Myocyte (in vitro differentiated cells): ENCODE measurements around the gene FAM107A. TPM values are rescaled to one million over a fixed set of nuclear protein-coding genes. Genes with fewer than 3 reads are reported as not detected.

ENCODE experiments used
- DNase-seq: peaks from one replicate; pipeline ENCODE4 v3.0.0-alpha.2; 2012; ENCODE audit warnings: low read depth
- total RNA-seq: library from RNA; depleted of rRNA; stranded (reverse); fragments of >200 nt; gene quantifications from 2 replicates; pipeline ENCODE4 v1.2.3, GENCODE V29; 2014

FAM107A gene
- total RNA-seq, 1 donor from 2014 or later, result not detected

DNA sequence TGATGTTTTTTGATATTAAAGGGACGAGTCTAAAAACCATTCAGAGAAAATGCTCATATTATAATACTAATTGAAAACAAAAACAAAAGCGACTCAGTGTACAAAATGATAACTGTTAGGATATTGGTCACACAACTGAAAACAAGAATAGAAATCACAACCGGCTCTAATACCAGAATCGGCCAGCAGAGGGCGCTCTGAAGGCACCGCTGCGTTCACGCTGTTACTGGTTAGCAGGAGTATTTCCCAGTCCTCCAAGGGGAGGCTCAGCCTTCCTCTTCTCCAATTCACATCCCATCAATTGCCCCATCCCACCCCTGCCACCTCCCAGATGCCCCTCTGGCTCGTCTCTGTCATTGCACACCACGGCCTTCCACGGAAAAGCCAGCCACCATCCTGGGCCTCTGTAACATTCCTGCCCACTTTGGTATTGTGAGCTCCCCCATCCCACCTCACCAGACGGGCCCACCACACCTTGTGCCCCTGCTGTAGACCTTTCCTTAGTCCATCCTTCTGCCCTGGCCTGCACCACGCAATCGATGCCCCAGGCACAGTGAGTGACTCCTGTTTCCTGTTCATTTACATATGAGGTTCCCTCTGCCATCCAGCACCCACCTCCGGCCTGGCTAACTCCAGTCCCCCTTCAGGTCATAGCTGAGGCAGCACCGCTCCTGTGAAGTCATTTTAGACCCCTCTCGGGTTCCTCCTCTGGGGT lies 8.5 kb downstream of the FAM107A start:
- peak; percentile 69 for DNase-seq

DNA sequence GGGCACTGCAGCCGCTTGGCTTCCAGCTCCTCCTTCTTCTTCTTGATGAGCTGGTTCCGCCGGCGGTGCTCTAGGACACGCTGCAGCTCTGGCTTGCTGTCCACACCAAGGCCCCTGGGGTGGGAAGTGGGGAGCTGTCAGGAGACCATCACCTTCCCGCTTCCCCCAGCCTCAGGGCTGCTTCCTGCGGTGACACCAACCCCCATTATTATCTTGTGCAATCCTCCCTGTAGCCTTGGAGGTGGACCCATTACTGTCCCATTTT lies 10.0 kb downstream of the FAM107A start:
- DNase-seq, result no peak

DNA sequence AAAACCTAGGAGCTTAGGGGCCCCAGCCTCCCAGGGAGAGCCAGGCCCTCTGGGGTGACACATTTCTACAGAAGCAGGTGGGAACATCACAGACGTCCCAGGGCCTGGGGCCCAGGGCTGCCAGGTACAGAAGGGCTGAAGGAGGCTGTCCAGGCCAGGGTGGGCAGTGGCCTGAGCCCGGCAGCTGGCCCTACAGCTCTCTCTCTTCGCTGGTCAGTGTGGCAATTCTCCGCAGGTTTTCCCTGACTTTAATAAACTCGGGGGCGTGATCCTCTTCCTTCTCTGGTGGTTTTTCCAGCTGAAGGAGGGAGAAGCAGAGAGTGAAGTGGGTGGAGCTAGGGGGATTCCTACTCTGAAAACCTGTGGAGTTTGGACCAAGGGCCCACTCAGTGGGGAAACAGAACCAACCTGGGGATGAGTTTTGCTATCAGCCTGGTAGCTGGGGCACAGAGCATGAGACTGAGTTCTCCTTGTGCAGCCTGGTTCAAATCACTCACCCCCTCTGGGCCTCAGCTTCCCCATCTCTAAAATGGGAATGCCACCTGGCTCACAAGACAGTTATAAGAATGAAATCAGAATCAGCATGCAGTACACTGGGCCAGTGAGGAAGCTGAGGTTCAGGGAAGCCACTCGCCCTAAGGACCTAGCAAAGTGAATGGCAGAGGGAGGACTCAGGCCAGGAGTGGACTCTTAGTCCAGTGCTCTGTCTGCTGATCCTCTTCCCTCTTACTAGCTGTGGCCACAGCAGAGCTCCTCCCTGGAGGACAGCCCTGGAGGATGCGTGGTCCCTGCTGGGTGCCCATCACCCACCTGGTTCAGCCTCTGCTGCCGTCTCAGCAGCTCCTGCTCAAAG lies 10.6 kb downstream of the FAM107A start:
- DNase-seq, result no peak

GRCh38 chr3:58565621-58566397 lies 11.4 kb downstream of the FAM107A start:
- DNase-seq, result no peak

DNA sequence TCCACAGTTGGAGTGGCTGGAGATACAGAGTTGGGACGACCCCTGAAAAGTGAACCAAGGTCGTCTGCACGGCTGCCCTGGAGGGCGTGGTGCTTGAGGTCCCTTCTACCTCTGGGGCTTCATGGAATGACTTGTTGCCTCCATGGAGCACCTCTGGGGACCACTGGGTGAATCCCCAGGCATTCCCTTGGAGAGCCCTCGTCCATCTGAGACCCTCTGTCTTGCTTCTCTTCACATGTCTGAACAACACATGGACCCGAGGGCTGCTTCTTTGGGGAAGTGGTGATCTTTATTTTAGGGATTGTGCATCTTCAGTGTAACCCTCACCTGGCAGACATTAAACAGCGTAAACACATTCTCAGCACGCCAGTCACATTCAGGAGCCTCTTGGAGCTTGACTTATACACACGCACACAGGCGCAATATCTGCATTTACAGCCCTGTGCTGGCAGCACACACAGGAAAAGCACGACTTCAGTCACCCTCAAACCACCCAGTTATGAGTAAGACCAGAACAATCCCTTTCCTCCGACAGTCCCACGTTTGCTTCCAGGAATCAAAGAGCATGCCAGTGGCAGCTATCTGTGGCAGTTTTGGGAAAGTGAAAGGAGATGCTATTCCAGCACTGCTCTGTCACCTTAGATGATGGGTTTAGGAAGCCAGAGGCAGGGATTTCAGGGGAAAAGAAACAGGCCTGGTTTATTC lies 12.6 kb downstream of the FAM107A start:
- peak; percentile 81 for DNase-seq

DNA sequence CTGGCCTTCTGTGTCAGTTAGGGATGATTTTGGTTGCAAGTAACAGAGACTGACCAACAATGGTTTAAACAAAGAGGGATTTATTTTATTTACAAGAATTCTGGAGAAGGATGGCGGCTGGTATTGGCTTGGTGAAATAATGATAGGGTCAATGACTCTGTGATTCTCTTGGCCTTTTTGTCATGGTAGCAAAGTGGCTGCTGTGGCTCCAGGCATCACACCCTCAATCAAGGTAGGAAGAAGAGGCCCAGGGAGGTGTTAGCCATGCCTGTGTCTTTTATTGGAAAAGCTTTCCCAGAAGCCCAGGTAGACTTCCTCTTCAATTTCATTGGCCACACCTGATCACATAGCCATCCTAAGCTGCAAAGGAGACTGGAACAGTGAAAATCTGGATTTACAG lies 13.1 kb downstream of the FAM107A start:
- no peak for DNase-seq

DNA sequence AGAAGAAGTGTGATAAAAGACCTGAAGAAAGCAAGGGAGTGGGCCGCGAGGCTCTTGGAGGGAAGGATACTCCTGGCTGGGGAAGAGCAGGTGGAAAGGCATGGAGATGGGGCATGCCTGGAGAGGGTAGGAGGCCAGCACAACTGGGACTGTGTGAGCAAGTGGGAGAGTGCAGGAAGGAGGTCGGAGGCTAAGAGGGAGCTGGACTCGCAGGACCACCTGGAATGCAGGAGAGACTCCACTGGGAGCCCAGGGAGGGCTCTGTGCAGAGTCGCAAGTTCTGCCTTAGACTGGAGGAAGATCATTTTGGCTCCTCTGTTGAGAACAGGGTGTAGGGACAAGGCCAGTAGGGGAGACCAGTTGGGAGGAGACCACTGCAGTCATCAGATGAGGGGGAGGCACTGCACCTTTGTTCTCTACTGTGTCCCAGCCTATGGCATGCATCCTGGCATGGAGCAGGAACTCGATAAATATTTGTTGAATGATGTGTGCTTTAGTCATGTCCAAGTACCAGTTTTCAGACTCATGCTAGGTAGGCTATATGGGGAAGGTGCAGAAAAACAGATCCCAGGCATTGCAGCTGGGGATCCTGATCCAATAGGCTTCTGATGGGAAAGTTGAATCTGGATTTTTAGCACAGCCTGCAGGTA lies 13.7 kb downstream of the FAM107A start:
- no peak for DNase-seq

DNA sequence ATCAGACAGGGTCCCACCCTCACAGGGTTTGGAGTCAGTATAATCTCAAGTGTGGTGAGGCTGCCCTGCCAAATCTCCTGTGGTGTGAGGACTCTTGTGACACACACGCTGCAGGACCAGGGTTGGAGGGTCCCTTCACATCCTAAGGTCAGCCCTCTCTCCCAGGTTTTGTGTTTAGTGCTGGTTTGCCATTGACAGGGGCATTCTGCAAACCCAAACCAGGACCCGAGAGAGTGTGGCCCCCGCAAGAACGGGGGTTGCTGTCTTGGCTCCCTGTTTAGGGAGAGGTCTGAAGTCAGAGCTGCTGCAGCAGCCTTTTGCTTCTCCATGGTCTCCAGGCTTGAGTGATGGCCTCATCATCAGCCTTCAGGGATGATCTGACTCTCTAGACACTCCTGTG lies 14.7 kb downstream of the FAM107A start:
- no peak for DNase-seq

- peak; percentile 71 for DNase-seq
These were observed 16.4 kb downstream of the FAM107A start for GRCh38 chr3:58560771-58561311.

DNA sequence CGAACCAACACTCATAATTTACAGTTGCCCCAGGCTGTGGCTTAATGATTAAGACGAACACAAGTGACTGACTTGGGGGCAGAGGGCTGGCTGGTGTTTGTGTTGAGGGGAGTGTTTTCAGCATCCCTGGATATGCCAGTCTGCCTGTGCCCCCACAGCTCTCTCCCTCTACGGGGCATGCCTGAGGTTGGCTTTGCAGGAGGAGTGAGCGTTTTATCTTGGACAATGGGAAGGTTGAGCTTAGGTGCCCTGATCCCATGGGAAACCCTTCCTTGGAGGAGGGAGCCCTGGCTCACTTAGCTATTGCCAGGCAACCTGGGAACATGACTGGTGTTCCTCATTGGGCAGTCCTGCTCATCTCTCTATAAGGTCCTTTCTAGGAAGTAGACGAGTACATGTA lies 17.6 kb downstream of the FAM107A start:
- DNase-seq, result no peak

DNA sequence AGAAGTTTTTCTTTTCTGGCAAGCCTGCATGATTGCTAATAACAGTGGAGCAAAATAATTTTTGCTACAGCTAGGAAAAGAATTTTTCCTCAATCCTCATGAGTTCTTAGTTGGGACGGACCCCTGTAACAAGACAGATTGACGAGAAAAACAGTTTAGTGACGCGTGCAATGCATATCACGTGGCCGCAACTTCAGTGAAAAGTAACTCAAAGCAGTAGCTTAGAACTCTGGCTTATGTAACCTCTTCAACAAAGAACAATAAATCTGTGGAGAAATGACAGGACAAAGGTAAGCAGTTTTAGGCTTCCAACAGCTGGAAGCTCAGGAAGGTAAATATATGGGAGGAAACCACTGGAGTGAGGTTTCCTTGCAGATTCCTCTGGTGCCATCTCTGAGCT lies 19.7 kb downstream of the FAM107A start:
- DNase-seq, result no peak

- no peak for DNase-seq
These were observed 20.4 kb downstream of the FAM107A start for GRCh38 chr3:58556761-58557221.

- DNase-seq, result no peak
These were observed 21.2 kb downstream of the FAM107A start for GRCh38 chr3:58556001-58556400.

DNA sequence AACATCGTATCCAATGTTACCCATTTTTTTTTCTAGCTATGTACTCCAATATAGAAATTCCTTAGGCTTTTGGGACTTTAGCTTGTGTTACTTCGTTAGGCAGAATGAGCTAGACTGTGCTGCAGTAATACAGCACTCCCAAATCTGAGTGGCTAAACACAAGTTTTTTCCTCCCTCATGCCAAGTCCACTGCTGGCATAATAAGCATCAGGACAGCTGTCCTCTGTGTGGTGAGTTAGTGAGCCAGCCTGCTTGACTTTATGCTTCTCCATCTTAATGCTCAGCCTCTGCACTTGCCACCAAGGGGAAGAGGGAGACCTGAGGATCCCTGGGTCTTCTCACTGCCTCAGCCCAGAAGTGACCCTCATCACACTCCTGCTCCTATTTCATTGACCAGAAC lies 22.0 kb downstream of the FAM107A start:
- DNase-seq, result peak; percentile 67

DNA sequence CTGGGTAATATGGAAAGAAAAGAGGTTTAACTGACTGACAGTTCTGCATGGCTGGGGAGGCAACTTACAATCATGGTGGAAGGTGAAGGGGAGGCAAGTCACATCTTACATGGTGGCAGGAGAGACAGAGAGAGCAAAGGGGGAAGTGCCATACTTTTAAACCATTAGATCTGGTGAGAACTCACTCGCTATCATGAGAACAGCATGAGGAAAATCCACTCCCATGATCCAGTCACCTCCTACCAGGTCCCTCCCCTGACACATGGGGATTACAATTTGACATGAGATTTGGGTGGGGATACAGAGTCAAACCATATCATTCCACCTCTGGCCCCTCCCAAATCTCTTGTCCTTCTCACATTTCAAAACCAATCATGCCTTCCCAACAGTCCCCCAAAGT lies 24.2 kb downstream of the FAM107A start:
- DNase-seq, result no peak

DNA sequence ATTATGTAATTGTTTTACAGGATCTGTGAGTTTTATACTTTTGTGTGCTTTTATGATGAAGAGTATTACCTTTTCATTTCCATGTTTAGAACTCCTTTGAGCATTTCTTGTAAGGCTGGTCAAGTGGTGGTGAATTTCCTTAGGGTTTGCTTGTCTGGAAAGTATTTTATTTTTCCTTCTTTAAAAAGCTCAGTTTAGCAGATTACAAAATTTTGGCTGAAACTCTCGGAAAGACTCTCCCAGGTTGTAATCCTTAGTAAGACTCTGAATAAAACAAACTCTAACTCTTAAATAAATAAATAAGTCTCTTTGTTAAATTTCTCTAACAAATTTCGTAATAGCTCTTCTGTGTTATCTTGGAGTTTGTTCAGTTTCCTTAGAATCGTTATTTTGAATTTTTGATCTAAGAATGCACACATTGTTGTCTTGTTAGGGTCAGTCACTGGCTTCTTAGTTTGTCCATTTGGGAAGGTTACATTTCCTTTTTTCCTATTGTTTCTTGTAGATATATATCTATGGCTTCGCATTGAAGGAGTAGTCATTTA lies 25.5 kb downstream of the FAM107A start:
- no peak for DNase-seq

DNA sequence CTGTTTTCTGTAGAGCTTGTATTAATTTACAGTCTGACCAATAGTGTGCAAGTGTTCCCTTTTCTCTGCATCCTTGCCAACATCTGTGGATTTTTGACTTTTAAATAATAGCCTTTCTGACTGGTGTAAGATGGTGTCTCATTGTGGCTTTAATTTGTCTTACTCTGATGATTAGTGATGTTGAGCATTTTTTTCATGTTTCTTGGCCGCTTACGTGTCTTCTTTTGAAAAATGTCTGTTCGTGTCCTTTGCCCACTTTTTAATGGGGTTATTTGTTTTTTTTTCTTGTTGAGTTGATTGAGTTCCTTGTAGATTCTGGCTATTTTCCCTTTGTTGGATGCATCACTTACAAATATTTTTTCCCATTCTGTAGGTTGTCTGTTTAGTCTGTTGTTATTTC lies 32.6 kb downstream of the FAM107A start:
- DNase-seq, result no peak

GRCh38 chr3:58540176-58540858 lies 36.9 kb downstream of the FAM107A start:
- DNase-seq, result no peak

- DNase-seq, result no peak
These were observed 37.6 kb downstream of the FAM107A start for GRCh38 chr3:58539626-58540025.
